ENCODE results near the gene ALCAM. TPM values are rescaled to one million over a fixed set of nuclear protein-coding genes. Genes with fewer than 3 reads are reported as not detected.

Gene ALCAM
- total RNA-seq, 3 donors from 2014 or later, result 20.3 to 223 (median 118) TPM

DNA sequence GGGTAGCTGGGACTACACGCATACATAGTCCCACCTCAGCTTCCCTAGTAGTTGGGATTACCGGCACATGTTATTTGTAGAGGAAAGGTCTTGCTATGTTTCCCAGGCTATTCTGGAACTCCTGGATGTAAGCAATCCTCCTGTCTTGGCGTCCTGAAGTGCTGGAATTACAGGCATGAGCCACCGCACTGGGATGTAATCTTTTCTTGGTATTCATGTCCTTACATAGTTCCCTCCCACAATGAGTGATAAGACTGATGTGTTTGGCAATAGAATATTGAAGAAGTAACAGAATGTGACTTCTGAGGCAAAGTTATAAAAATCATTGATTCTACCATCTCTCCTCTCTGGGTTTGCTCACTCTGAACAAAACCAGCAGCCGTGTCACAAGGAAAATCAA lies 22.7 kb upstream of the ALCAM start:
- Histone ChIP-seq H3K36me3 (no peaks in the 10 kb centered on the region), H3K4me3 (no peak overlapping the region), H3K4me1 (no peaks in the 10 kb centered on the region), H3K27ac (no peak overlapping the region), H3K27me3 (no peaks in the 10 kb centered on the region), H3K9me3 (no peaks in the 10 kb centered on the region)
- intact Hi-C loops (cut with DNase I; ENCODE audit: low total_unique reads), result no loop called here
- DNase-seq (ENCODE audit: low spot score in 2 of 2), result no peak
- TF ChIP-seq, protein P1, sequence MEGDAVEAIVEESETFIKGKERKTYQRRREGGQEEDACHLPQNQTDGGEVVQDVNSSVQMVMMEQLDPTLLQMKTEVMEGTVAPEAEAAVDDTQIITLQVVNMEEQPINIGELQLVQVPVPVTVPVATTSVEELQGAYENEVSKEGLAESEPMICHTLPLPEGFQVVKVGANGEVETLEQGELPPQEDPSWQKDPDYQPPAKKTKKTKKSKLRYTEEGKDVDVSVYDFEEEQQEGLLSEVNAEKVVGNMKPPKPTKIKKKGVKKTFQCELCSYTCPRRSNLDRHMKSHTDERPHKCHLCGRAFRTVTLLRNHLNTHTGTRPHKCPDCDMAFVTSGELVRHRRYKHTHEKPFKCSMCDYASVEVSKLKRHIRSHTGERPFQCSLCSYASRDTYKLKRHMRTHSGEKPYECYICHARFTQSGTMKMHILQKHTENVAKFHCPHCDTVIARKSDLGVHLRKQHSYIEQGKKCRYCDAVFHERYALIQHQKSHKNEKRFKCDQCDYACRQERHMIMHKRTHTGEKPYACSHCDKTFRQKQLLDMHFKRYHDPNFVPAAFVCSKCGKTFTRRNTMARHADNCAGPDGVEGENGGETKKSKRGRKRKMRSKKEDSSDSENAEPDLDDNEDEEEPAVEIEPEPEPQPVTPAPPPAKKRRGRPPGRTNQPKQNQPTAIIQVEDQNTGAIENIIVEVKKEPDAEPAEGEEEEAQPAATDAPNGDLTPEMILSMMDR (IDR thresholded peaks at IDR 0.05), result no peak
- TF ChIP-seq POLR2A (IDR thresholded peaks at IDR 0.05) (no peak), POLR2AphosphoS5 (IDR thresholded peaks at IDR 0.05) (no peak)

DNA sequence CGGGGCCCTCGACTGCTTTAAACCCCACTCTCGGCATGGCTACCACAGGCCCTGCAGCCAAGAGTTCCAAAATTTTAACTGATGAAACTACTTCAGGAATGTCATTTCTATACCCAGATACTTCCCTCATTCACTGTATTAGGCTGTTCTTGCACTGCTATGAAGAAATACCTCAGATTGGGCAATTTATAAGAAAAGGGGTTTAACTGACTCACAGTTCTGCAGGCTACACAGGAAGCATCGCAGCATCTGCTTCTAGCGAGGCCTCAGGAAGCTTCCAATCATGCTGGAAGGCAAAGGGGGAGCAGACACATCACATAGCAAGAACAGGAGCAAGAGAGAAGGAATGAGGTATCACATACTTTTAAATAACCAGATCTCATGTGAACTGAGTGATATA lies 21.6 kb upstream of the ALCAM start:
- Histone ChIP-seq H3K27ac (no peak overlapping the region), H3K27me3 (no peaks in the 10 kb centered on the region), H3K4me1 (no peaks in the 10 kb centered on the region), H3K4me3 (no peak overlapping the region), H3K36me3 (no peaks in the 10 kb centered on the region), H3K9me3 (no peaks in the 10 kb centered on the region)
- intact Hi-C loops (cut with DNase I; ENCODE audit: low total_unique reads), result no loop called here
- TF ChIP-seq POLR2AphosphoS5 (IDR thresholded peaks at IDR 0.05) (no peak), POLR2A (IDR thresholded peaks at IDR 0.05) (no peak)
- TF ChIP-seq, protein P1 (IDR thresholded peaks at IDR 0.05), result no peak
- DNase-seq (ENCODE audit: low spot score in 2 of 2), result no peak

DNA sequence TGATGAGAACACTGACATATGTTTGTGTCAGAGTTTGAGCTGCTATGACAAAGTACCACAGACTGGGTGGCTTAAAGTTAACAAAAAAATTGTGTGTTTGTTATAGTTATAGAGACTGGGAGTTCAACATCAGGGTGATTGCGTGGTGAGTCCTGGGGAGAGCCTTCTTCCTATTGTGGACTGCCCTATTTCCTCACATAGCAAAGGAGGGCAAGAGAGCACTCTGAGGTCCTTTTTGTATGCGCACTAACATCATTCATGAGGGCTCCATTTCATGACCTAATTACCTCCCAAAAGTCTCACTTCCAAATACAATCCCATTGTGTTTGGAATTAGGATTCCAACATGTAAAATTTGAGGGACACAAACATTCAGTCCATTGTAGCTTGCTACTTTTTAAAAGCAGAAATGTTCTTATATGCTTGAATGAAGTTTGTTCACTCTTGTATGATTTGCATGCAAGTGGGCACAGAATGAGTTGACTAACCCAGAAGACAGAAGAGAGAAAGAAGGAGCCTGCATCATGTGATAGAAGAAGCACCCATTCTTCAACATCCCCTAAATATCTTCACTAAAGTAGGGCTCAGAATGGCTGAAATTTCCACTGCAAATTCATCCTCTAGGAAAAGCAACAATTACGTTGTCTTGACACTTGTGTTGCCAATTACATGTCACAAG lies 18.9 kb upstream of the ALCAM start:
- Histone ChIP-seq H3K9me3 (no peaks in the 10 kb centered on the region), H3K27me3 (no peaks in the 10 kb centered on the region), H3K27ac (no peak overlapping the region), H3K36me3 (no peaks in the 10 kb centered on the region), H3K4me1 (no peaks in the 10 kb centered on the region), H3K4me3 (no peak overlapping the region)
- DNase-seq (ENCODE audit: low spot score in 2 of 2), result no peak
- TF ChIP-seq, protein P1 (IDR thresholded peaks at IDR 0.05), result no peak
- TF ChIP-seq POLR2A (IDR thresholded peaks at IDR 0.05) (no peak), POLR2AphosphoS5 (IDR thresholded peaks at IDR 0.05) (no peak)
- intact Hi-C loops (cut with DNase I; ENCODE audit: low total_unique reads), result no loop called here

DNA sequence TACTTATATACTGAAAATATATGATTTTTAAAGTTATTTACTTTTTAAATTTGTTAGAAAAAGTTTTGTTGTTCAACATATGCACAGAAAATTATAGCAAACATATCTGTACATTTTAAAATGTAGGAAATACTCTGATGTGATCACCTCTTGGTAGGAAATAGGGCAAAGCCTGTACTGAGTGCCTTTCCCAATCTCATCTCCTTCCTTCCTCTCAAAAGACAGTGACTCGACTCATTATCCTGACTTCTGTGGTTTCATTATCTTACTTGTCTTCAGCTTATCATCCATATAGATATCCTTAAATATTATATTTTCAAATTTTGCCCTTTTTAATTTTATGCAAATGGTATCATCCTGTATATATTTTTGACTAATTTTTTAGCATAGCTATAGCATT lies 18.4 kb upstream of the ALCAM start:
- H3K36me3 ChIP-seq, result no peaks in the 10 kb centered on the region
- DNase-seq (ENCODE audit: low spot score in 2 of 2), result no peak
- intact Hi-C loops (cut with DNase I; ENCODE audit: low total_unique reads), result no loop called here
- H3K4me3 ChIP-seq, result no peak overlapping the region
- no peaks in the 10 kb centered on the region for H3K27me3 ChIP-seq
- no peaks in the 10 kb centered on the region for H3K4me1 ChIP-seq
- no peaks in the 10 kb centered on the region for H3K9me3 ChIP-seq
- TF ChIP-seq POLR2AphosphoS5 (IDR thresholded peaks at IDR 0.05), result no peak
- TF ChIP-seq, protein P1 (IDR thresholded peaks at IDR 0.05), result no peak
- TF ChIP-seq POLR2A (IDR thresholded peaks at IDR 0.05), result no peak
- no peak overlapping the region for H3K27ac ChIP-seq

DNA sequence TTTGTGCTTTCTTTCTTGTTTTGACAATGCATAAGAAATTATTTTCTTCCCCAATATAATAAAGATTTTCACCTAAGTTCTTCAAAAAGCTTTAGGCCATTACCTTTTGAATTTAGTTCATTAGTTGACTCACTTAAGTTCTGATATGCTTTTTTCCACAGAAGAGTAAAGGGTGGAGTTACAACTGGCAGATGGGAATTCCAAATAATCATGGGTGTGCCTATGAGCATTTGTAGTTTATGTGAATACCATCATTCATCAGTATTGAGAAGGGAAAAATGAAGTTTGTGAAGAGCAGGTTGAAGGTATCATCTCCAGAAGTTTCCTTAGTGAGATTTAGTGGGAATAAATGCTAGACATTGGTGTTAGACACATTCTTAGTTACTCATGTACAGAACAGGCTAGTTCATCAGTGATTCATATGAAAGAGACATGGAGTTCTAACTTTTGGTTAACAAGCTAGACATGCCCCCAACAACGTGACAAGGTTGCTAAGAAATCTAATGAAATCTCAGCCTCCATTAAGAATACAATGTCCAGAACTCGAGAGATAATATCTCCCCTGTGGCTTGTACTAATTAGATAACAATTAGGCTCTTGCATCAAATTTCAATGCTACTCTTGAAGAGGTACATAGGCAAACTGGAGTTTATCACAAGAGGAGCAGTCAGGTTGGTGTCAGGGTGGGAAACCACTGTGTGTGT lies 16.9 kb upstream of the ALCAM start:
- intact Hi-C loops (cut with DNase I; ENCODE audit: low total_unique reads), result no loop called here

More for the DNA sequence above, 16.9 kb upstream of the ALCAM start:
- Histone ChIP-seq H3K4me3 (no peak overlapping the region), H3K9me3 (no peaks in the 10 kb centered on the region), H3K4me1 (no peaks in the 10 kb centered on the region), H3K36me3 (no peaks in the 10 kb centered on the region), H3K27ac (no peak overlapping the region), H3K27me3 (no peaks in the 10 kb centered on the region)
- DNase-seq (ENCODE audit: low spot score in 2 of 2), result no peak
- TF ChIP-seq POLR2AphosphoS5 (IDR thresholded peaks at IDR 0.05) (no peak), POLR2A (IDR thresholded peaks at IDR 0.05) (no peak)
- TF ChIP-seq, protein P1 (IDR thresholded peaks at IDR 0.05), result no peak
